Left ventricle myocardium superior (tissue), 1 donor: ENCODE measurements around the gene MLC1. TPM values are rescaled to one million over a fixed set of nuclear protein-coding genes. Genes with fewer than 3 reads are reported as not detected.
"Not testable (repeated sequence)": the region's sequence is repeated elsewhere in the genome, so short reads cannot be mapped to it uniquely, and the experiment has no call there.

Source experiments
- ATAC-seq: fragments of 200-7000 bp; cut with Tn5 transposase; one replicate; pipeline ENCODE4 v1.9.1; 2020; ENCODE audit warnings: mild to moderate bottlenecking, moderate library complexity
- DNase-seq: peaks from one replicate; pipeline ENCODE4 v3.0.0-alpha.2; 2020
- intact Hi-C: fragments of 100-400 bp; cut with micrococcal nuclease; formaldehyde crosslinking; loops from one replicate; pipeline ENCODE4 v1.11.0; 2022
- total RNA-seq: library from RNA; stranded (reverse); fragmentation: NEBNext Ultra II Directional; extraction: Animal tissue kit (Norgen Biotek cat#: 25700); gene quantifications from one replicate; pipeline ENCODE4 v1.2.1, GENCODE V29; 2021
- donor health status: DM: no; HTN: yes; CAD: no; lungs with severe emphysema.

MLC1 gene
- total RNA-seq, 1 donor from 2014 or later = 0.10 TPM

DNA sequence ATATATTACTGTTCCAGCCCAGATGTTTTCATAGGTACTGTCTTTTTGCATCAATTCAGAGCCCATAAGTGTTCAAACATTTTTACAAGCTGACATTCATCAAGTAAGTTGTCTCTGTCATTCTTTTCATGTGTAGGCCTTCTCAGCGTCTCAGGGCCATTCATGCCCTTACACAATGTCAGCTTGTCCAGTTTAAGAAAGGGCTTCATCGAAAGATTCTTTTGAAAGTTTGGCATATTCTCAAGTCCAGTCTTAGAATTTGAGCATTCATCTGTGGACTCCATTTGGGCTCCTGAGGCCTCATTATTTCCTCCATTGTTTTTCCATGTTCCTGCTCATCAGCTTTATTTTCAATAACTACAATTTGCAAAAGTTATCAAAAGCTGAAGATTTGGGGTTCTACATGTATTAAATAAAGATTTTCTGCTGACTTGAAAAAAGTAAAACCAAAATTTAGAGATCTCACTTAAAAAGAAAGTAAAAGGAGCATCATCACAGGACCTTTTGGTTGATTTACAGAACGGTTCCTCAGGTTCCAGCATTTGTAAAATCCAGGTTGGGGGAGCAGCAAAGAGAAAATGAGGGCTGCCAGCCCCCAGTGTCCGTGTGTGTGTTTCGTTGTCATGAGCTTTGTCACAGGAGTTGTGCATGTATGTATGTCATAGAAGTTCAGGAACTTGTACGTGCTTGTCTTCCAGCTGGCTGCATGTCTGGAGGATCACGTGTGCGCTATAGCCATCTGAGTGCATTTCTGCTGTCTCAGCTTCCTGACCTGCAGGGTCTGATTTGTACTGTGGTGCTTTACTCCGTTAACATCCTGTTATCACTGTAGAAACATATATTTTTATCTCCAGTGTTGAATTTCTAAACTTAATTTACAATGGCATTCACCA lies 20.2 kb upstream of the MLC1 start:
- intact Hi-C loops = no loop called here
- no peak for DNase-seq
- ATAC-seq = no peak

DNA sequence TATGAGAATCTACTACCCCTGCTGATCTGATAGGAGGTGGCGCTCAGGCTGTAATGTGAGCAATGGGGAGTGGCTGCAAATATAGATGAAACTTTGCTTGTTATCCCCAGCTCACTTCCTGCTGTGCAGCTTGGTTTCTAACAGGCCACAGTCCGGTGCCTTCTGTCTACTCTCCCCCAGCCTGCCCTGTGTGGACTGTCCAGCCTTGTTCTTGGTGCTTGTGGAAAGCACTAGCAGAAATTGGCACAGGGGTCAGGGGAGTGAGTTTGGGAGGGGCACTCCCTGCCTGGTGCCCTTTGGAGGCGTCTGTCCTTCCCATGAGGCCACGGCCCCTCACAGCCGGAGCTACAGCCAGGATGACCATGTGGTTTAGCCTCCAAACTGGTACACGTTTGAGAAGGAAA lies 18.9 kb upstream of the MLC1 start:
- ATAC-seq = no peak
- DNase-seq = no peak
- intact Hi-C loops = no loop called here

DNA sequence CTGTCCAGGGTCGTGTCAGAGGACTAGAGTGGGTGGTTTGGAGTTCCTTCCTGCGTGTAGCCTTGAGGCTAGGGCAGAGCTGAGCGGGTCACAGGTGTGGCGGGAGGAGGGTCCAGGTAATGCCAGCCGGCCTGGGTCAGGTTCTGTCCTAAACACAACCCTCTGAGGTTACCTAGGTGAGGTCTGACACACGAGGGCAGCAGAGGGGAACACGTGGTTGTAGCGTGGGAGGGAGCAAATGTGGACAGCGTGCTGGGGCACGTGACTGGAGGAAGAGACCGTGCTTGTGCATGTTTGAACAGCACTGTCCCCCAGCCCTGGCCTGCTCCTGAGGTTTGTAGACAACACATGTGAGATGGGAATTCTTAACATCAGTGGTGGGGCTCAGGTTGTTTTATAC lies 17.7 kb upstream of the MLC1 start:
- no peak for DNase-seq
- no peak for ATAC-seq
- intact Hi-C loops = no loop called here

DNA sequence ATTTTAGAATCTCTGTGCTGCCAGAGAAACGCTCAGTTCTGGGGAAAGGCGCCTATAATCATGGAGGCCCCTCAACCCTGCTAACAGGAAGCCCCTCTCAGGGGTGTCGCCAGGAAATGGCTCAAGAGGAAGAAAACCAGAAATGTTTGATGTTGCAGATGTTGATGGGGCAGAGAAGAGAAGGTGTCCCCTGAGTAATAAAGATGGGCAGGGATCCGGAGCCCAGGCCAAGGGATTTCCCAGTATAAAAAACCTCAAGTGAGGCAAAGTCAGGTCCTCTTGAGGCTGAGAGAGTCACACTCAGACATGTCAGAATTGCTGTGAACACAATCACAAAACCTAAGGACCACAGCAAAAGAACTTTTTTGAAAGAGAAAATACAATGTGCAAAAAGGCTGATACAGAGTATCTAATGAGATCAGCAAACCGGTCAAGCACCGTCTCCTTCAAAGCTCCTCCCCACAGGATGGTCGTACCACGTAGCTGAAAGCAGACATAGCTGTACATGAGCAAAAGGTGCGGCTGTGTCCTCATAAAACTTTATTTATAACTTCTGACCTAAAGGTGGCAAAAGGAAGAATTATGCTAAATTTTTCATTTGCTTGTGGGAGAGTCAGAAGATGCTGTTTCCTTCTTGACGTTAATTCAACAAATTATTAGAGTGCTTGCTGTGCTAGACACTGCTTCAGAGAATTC lies 16.8 kb upstream of the MLC1 start:
- no peak for ATAC-seq
- DNase-seq = no peak
- intact Hi-C loops = no loop called here

DNA sequence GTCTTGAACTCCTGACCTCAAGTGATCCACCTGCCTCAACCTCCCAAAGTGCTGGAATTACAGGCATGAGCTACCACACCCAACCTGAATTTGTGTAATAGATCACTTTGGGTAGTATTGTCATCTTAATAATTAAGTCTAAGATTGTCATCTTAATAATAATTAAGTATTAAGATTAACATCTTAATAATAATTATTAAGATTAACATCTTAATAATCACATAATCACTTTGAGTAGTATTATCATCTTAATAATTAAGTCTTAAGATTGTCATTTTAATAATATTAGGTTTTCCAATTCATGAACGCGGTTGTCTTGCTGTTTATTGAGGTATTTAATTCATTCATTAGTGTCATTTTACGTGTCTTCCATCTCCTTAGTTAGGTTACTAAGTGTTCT lies 12.8 kb upstream of the MLC1 start:
- intact Hi-C loops = no loop called here
- DNase-seq = no peak
- ATAC-seq = no peak

DNA sequence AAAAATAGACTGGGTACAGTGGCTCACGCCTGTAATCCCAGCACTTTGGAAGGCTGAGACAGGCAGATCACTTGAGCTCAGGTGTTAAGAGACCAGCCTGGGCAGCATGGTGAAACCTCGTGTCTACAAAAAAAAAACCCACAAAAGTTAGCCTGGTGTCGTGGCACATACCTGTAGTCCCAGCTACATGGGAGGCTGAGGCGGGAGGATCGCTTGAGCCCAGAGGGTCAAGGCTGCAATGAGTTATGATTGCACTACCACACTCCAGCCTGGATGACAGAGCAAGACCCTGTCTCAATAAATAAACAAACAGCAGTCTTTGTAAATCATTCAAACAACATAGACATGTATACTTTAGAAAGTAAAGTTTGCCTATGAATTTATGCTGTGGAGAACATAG lies 7.1 kb upstream of the MLC1 start:
- intact Hi-C loops = no loop called here
- no peak for ATAC-seq
- no peak for DNase-seq

DNA sequence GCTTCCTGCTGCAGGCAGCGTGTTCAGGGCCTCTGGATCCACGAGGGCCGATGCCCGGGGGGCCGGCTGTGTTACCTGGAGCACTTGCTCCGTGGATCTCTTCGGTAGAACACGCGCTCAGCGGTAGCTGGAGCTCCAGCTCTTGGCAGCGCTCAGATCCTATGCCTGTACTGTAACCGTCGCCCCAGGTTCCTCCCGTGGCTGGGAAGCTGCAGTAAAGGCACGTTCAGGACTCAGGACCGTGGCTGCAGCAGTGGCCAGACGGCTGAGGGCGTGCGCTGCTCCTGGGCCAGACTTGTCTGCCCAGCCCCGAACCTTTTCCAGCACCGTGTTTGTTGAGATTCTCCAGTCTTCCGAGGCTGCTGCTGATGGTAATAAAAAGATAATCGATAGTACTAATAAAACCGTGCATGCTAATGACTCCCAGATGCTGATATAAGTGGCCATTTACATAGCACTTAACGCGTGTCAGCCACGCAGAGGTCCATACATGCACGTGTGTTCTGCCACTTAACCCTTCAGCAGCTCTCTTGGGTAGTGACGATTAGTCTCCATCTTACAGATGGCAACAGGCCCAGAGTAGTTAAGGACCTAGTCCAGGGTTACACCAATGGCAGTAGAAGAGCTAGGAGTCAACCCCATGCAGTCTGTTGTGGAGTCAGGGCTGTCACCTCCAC lies 6.0 kb upstream of the MLC1 start:
- intact Hi-C loops = no loop called here
- DNase-seq (no peak), ATAC-seq (no peak)

DNA sequence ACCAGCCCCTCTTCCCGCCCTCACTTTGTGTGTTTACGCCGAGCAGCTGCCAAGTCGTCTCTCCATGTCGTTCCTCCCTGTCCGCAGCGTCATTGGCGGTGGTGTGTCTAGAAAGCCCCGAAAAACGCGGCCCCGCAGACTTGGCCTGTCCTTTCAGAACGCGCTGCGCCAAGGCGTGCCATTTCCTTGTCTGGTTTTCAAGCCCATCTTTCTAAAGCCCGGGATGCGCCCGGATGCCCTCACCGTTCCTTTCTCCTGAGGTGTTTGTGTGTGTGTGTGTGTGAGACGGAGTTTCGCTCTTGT lies 5.1 kb upstream of the MLC1 start:
- no peak for DNase-seq
- intact Hi-C loops = no loop called here
- ATAC-seq = no peak

DNA sequence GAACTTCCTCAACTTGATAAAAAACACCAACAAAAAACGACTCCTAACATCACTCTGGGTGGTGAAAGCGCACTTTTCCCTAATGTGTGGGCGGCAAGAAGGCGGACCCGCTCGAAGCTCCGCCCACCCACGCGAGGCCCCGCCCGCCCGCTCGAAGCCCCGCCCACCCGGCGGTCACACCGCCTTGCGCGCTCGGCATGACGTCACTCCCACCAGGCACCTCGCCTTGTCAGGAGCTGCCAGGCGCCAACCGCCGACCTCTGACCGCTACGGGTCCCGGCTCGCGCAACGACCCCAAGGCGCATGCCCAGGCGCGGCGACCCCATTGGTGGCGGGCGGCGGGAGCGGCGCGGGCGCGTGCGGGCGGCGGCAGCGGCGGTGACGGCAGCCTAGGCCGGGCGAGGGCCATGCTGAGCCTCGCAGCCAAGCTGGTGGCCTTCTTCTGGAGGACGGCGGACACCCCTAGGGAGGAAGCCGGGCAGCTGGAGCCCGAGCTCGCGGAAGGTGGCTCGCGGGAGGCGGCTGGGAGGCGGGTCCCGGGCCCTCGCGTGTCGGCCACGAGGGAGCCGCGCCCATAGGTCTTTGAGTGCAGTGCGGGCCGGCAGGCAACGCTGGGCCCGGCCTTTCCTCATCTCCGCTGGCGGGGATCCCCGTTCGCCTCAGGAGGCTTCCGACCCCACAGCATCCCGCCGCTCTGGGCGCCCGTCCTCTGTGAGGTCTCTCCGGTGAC lies 4.6 kb upstream of the MLC1 start, which contains the start of gene MOV10L1:
TSS of gene MOV10L1 (plus strand) at position 325 of the 730 bp plus-strand sequence. CDS start at position 408, 83 bp downstream.
- intact Hi-C loops = no loop called here
- ATAC-seq = no peak
- DNase-seq = no peak

DNA sequence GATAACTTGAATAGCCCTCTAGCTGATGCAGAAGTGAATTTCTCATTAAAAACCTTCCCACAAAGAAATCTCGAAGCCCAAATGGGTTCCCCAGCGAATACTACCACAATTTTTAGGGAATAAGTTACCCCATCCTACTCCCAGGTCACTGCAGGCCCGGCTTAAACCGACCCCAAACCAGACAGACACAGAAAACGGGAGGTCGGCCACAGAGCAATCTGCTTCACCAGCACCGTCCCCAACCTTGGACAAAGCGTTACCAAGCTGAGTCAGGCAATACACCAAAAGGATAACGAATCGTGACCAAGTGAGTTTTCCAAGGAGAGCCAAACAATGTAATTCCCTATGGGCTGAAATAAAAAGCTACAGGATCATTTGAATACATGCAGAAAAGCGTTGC lies 4.0 kb upstream of the MLC1 start:
- DNase-seq (no peak), ATAC-seq (no peak)
- intact Hi-C loops = no loop called here

DNA sequence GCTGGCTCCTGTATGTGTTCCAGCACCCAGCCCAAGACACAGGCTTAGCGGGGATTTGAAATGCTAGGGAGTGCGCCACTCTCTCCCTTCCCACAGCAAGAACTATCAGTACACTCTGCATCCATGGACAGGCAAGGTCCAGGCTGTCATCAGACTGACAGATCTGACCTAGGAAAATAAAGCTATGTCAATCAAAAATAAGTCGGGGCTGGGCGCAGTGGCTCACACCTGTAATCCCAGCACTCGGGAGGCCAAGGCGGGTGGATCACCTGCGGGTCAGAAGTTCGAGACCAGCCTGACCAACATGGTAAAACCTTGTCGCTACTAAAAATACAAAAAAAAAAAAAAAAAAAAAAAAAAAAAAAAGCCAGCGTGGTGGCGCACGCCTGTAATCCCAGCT lies 2.9 kb upstream of the MLC1 start:
- intact Hi-C loops = no loop called here
- ATAC-seq (no peak), DNase-seq (no peak)

DNA sequence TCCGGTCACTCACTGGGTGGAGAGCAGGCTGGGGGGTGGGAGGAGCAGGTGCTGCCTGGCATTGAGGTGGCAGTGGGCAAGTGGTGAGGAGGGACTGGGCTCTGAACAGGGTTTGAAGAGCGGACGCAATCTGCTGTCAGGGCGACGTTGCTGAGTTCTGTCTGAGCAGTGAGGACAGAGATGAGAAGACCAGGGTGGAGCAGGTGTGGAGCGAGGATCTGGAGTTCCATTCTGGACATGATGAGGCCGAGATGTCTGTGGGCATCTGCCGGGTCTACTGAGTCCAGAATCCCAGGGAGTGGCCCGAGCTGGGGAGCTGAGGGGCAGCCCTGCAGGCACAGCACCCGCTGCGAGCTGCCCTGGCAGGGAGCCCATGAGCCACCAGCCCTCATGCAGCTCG lies 2.4 kb upstream of the MLC1 start:
- ATAC-seq (no peak), DNase-seq (no peak)
- intact Hi-C loops = no loop called here

DNA sequence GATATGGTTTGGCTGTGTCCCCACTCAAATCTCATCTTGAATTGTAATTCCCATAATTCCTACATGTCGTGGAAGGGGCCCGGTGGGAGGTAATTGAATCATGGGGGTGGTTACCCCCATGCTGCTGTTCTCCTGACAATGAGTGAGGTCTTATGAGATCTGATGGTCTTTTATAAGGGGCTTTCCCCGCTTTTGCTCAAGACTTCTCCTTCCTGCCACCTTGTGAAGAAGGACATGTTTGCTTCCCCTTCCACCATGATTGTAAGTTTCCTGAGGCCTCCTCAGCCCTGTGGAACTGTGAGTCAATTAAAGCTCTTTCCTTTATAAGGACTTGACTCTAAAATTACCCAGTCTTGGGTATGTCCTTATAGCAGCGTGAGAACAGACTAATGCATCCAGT lies 1.7 kb upstream of the MLC1 start:
- intact Hi-C loops, ATAC-seq, DNase-seq: not testable (repeated sequence)

DNA sequence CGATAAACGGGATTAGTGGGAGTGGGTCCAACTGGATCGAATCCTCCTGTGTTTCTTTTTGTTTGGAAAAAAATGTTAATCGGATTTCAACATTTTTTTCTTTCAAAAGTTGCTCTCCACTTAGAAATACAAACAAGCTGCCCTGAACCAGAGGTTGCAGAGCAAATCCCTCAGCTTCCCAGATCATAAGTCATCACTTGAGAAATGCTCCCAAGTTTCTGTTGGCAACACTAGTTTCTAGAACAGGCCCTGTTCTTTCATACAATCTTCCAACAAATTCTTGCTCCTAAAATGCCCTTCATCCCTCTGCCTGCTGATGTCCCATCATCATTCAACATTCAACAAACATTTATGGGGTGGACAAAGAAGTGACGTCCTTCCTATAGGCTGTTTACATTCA lies 1.3 kb upstream of the MLC1 start:
- DNase-seq (no peak), ATAC-seq (no peak)
- intact Hi-C loops = no loop called here

DNA sequence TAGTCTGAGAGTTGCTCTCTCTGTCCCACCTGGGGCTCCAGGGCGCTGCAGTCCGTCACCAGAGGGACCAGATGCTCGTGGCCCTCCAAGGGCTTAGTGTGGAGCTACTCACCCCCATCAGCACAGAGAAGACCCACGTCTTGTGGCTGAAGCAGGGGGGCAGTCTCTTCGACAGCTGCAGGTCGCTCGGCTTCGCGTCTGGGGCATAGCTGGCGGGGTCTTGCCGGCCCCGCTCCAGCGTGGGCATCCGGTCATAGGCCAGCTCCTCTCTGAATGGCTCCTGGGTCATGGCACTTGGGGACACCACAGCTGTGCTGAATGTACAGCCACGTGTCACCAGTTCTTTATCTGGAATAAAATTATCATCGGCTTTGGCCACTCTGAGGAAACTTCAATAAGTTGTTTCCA lies 608 bp downstream of the MLC1 start:
- DNase-seq (no peak), ATAC-seq (no peak)
- intact Hi-C loops = no loop called here

DNA sequence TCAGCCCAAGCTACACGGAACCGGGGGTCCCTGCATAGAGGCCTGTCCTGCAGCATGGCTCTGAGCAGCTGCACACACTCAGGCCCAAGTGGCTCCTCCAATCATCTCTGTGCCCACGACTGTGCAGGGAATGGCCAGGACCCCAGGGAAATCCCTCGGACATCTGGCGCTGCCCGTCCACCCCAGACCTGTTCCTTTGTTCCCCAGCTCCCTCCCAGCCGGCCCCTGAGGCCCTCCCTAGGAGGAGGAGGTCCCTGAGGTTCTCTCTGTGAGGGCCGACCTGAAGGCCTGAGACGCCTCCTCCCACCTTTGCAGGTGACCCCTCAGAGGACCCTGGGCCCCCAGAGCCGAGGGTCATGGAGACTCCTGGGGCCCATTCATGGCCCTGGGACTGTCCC lies 1.1 kb downstream of the MLC1 start:
- intact Hi-C loops = no loop called here
- no peak for DNase-seq
- ATAC-seq = no peak

DNA sequence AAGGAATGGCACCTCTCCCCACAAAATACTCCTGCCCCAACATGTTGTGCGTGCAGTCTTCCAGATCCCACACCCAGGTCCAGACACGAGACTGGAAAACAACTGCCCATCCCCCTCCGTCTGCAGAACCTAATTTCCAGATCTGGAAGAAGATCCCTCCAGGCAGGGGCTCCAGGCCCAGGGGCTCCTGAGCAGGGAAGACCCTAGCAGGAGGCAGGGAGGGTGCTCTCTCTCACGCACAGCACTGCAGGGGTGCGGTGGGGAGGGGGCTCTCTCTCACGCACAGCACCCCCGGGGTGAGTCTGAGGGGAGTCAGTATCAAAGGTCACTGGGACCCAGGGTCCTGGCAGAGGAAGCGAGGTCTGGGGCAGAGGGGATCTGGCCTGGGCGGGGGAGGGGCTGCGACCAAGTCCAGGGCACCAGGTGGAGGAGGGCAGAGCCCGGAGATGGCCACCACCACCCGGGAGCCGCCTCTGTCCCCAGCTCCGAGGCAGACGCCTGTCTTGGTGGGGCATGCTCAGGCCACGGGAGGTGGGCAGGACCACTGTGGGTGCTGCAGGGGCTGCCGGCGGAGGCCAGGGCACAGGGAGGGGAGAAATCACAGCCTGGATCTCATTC lies 1.7 kb downstream of the MLC1 start:
- intact Hi-C loops = no loop called here
- DNase-seq (no peak), ATAC-seq (no peak)

DNA sequence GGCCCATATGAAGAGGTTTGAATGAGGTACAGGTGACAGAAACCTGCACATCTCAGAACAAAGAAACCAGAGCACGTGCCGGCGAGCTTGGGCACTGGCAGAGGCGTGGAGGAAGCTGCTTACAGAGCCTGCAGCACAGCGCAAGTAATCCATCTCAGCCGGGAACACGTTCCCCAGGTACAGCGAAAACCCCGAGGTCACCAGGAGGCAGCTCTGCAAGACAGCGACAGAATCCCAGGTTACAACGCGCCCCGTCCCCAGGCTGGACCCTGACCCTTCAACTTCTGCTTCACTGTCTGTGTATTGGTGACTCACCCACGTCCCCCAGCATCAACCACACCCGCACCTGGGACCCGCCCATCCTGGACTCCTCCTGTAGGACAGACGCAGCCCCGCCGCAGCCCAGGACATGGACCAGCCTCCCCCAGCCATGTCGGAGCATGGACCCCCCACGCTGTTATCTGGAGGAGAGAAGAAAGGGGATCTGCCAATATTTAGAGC lies 2.2 kb downstream of the MLC1 start:
- ATAC-seq = no peak
- intact Hi-C loops = no loop called here
- no peak for DNase-seq

DNA sequence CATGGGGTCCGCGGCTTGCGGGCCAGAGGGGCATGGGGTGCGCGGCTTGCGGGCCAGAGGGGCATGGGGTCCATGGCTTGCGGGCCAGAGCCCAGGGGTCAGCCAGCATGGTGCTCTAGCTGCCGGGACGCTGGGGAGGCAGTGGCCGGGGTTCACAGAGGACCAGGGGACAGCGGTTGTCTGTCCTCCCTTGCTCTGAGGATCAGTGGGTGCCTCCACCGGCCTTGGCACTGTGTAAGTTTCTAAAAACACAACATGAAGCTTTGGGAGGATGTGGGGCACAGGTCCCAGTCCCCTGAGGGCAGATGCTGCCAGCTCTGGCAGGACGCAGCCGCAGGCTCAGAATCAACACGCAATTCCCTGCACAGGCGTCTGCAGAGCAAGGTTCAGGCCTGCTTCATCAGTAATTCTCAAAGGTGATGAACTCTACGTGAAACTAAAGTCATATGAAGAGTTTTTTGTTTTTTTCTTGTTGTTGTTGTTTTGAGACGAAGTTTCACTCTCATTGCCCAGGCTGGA lies 3.0 kb downstream of the MLC1 start:
- DNase-seq (no peak), ATAC-seq (no peak)
- intact Hi-C loops = no loop called here
